HG03442 (cell line): ENCODE measurements around the gene ENG.
"Not testable (repeated sequence)": the region's sequence is repeated elsewhere in the genome, so short reads cannot be mapped to it uniquely, and the experiment has no call there.

ENCODE experiments used
- ATAC-seq: cut with Tn5 transposase; IDR thresholded peaks from one replicate; pipeline ENCODE4 v1.9.1; 2021; ENCODE audit warnings: mild to moderate bottlenecking, moderate library complexity; ENCODE audit not compliant: unreplicated experiment

The ENG gene

DNA sequence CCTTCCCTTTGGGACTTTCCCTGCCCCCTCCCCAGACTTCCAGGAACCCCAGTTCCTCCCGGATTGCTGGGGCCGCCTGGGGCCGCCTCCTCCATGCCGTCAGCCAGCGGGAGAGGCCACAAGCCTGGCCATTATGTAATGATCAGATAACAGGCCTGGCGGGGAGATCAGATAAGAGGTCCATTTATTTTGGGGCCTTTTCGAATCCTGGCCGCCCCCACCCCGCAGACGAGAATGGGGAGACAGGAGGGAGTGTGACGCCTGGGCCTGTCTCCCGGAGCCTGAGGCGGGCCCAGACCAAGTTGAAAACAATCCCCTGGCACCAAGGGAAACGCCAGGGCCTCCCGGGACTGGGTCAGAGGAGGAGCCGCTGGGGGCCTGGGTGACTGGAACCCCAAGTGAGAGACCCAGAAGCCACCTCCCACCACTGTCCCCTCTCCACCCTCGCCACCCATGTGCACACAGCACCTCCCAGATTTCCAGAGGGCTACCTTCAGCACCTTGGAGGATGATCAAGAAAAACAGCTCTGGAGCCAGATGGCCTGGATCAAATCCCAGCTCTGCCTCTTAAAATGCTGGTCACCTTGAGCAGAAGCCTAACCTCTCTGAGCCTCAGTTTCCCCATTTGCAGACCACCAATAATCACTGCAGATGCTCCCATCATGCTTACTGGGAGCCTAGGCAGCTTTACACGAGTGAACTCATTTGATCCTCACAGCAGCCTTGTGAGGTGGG lies 7.8 kb downstream of the ENG start:
- ATAC-seq: no peak

DNA sequence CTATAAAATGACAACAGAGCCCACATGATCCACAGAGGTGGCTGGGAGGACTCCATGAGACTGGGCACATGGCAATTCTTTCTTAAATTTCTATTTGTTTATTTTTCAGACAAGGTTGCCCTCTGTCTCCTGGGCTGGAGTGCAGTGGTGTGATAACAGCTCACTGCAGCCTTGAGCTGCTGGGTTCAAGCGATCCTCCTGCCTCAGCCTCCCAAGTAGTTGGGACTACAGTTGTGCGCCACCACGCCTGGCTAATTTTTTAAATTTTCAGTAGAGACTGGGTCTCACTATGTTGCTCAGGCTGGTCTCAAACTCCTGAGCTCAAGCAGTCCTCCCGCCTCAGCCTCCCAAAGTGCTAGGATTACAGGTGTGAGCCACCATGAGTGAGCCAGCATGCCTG lies 8.8 kb downstream of the ENG start:
- ATAC-seq: not testable (repeated sequence)

DNA sequence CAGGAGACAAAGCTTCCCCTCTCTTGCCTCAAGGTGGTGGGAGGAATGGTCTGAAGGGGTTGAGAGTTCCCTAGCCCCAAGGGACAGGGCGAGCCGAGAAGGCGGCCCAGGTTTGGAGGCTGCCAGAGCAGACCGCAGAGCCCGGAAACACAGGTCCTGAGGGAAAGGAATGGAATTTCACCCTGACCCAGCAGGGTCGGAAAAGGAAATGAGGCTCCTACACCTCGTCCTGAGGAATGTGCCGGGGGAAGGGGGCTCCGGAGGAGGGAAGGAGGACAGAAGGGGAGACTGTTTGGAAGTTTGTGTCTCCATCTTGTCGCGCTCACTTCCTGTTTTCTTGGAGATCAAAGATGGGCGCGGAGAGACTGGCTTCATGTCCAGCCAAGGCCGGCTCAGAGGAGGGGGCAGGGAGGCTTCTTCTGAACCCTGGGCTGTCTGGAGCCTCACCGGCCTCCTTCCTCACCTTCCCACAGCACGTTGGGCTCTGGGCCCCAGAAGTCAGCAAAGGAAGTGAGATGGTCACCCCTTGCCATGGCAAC lies 9.6 kb downstream of the ENG start:
- ATAC-seq: no peak

DNA sequence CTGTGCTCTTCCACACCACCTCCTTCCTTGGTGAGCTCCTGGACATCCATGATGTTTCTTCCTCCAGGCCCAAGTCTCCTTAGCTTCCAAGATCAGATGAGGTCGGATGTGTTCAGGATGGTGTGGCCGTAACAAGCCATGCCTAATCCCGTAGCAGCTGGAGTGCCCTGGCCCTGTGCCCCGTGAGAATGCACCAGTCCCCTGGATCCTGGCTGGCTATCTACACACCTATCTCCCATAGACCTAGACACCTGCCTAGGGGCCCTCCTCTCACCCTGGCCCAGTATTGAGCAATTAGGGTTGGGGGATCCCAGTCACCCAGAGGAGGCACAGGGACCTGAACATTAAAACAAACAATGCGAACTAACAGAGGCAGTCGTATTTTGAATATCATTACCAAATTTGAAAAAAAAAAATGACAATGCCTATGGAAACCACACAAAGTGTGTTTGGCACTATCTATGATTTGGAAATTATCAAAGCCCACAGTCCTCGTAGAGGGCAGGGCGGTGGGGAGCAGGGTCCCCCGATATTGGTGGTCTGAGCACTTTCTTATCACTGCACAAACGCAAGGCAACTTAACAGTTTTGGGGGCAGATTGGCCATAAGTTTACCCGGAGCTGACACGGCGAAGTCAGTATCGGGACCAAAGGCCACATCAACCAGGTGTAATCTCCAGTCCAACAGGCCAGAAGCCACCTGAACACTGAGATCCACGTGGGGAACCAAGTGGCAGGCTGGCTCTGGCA lies 13.2 kb downstream of the ENG start:
- no peak for ATAC-seq

DNA sequence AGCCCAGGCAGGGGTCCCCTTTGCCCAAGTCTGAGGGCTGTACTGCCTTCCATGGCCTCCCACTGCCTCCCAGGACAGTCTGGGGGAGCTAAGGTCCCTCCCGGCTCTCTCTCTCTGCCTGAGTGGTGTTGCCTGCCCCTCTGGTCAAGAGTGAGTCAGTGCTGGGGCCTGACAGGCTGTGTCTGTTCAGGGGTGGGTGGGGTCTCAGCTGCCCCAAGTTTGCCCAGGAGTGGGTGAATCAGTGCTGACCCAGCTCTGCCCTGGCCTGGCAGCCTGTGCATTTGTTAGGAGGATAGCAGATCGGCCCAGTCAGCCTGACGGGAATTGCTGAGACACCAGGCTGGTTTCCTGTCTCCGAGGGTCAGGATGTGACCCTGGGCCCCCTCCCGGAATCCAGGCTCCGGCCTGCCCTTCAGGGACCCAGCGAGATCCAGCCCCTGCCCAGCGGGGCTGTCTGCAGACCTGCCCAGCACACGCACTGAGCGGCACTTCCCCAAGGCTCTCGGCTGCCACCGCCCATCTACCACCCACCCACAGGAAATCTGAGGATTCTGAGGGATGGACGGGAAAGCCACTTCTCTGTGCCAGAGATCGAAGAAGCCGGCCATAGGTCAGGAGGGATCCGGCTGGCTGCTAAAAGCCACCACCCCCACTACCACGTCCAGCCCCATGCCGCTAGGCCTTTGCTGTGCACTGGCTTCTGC lies 15.9 kb downstream of the ENG start:
- ATAC-seq: no peak

DNA sequence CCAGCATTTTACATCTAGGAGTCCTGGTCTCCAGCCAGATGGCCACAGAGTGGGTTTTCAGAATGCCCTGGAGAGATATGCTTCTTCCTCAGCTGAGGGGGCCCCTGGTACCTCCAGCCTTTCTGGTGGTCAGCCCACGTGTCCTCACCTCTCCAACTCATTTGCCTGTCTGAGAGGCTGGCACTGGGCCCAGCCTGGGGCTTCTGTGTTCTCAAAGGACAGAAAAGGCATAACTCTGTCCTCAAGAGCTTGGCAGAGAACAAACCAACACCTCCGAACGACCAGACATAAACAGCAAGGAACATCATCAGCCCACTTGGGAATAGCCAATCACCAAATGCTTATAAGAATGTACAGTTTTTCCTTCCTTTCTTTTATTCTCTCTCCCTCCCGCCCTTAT lies 17.1 kb downstream of the ENG start:
- ATAC-seq: no peak

DNA sequence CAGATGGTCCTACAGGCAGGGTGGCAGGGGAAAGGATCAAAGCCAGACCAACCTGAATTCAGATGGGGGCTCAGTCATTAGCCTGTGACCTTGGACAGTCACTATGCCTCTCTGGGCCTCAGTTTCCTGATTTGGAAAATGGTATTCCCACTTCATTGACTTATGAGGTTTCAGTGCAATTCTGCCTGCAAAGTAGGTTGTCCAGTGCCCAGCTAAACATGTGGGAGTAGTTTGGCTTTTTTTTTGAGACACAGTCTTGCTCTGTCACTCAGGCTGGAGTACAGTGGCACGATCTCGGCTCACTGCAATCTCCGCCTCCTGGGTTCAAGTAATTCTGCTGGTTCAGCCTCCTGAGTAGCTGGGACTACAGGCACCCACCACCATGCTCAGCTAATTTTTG lies 17.9 kb downstream of the ENG start:
- not testable (repeated sequence) for ATAC-seq

DNA sequence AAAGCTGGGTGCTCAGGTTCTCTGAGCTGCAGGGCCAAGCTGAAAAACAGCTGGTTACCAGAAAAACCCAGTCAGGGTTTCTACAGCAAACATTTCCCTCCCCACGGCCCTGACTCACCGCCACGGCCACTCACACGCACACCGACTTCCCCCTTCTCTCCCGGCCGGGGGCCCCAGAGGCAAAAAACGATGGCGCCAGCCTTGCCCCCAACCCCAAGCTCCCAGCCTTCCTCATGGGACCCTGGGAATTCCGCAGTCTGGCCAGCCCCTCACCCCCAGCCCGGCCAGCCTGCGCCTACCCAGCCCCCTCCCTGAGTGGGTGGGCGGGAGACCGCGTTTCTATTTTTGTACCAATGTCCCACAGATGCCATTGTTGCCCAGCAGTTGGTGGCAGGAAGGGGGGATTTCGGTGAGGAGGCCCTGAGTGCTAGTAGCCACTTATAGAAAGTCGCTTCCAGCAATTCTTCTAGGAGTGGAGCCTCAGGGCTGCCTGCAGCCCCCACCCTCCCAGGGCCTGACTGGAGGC lies 18.4 kb downstream of the ENG start:
- no peak for ATAC-seq

DNA sequence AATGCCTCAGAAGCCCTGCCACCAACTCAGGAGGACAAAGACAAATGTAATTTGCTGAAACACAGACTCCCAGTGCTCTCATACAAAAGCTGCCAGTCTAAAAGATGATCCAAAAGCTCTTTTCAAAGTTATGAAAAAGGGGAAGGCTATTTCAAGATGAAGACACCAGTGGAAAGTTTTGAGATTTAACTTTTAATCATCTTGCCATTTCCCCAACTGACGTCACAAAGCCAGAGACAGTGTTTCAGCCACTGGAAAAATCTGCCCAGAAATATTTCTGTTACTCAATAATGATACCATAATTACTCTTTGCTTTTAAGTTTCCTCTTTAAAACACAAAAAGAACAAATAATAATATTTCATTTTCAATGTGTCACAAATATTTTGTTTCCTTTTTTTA lies 20.9 kb downstream of the ENG start:
- no peak for ATAC-seq

DNA sequence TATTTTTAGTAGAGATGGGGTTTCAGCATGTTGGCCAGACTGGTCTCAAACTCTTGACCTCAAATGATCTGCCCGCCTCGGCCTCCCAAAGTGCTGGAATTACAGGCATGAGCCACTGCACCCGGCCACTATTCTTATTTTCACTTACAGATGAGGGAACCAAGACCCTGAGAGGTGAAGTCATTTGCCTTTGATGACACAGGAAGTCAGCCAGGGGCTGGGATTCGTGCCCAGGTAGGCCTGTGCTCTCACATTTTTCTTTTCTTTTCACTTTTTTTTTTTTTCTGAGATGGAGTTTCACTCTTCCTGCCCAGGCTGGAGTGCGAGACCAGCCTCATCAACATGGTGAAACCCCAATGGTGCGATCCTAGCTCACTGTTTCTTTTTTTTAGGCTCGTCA lies 22.2 kb downstream of the ENG start:
- ATAC-seq: no peak

DNA sequence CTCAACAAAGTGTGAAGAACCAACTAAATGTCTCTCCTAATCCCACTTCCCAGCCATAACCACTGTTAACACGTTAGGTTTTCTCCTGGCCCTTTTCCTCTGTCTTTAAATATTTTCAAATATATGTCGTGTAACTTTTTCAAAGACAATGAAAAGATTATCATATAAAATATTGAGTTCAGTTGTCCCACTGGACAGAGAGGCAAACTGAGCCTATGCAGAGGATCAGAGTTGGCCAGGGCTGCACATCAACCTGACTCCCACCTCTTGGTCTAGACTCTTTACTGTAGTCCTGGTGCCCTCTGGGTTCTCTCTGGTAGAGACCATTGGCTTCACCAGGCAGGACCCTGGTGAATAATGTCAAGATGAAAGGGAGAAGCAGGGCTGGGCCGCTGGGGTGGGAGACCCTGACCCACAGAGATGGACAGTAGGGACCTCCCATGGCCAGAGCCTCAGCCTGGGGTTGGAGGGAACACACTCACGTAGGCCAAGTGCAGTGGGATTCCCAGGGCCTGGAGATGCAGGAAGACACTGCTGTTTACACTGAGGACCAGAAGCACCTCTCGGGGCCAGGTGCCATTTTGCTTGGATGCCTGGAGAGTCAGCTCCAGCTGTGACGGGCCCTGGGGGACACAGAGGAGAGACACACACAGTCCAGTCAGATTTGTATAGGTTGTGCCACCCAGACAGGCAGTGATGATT lies 25.1 kb downstream of the ENG start:
- ATAC-seq: no peak

DNA sequence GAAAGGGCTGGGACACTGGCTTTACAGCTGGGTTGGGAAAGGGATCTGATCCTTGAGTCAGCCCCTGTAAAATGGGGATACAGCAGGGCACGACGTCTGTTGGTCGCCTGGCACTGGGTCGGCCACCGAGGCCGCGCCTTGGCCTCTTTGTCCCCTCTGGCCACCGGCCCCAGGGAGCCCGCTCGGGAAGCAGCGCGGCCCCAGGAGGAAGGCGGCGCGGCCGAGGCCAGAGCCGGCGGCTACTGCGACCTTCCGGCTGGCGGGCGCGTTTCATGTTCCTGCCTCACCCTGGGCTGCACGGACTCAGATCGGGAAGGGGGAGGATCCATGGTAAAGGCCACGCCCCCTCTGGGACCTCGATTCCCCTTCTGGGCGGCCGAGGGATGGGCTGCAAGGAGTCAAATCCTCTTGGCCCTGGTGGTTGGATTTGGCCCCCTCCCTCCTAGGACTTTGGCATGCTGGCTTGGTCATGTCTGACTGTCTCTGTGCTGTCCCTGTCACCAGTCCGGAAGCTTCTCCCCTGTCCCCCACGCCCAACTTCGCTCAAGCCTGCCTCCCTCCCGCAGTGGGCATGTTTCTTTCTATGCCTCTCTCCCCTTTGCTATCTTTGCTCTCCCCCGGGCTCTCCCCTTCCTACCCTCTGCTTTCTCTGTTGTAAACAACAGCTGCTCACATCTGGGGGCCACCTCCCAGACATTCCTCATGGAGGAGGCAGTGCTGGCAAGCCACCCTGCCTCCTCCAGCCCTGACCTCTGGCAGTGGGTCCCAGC lies 26.0 kb downstream of the ENG start:
- ATAC-seq: no peak

DNA sequence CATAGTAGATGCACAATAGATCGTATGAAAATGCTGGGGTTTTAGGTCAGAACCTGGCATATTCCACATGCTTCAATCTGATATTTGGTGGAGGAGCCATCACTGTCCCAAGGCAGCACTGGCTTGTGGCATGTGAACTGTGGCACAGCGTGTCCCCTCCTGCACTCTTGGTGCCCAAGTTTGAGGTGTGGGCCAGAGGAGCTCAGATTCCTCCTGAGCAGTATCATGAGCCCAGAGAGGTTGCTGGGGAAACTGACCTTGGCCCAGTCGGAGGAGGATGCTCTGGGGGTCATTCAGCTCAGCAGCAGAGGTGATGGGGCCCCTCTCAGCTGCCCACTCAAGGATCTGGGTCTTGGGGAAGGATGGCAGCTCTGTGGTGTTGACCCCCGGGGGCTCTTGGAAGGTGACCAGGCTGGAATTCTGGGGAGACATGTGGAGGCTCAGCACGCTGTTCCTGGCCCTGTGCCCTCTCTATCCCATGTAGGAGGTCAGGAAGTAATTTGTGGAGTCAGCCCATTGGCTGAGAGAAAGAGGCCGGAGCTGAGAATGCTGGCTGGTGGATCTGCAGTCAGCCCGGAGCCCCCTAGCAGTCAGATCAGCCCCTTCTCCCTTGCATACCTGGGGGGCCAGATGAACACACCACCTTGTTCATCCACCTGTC lies 28.1 kb downstream of the ENG start:
- no peak for ATAC-seq

DNA sequence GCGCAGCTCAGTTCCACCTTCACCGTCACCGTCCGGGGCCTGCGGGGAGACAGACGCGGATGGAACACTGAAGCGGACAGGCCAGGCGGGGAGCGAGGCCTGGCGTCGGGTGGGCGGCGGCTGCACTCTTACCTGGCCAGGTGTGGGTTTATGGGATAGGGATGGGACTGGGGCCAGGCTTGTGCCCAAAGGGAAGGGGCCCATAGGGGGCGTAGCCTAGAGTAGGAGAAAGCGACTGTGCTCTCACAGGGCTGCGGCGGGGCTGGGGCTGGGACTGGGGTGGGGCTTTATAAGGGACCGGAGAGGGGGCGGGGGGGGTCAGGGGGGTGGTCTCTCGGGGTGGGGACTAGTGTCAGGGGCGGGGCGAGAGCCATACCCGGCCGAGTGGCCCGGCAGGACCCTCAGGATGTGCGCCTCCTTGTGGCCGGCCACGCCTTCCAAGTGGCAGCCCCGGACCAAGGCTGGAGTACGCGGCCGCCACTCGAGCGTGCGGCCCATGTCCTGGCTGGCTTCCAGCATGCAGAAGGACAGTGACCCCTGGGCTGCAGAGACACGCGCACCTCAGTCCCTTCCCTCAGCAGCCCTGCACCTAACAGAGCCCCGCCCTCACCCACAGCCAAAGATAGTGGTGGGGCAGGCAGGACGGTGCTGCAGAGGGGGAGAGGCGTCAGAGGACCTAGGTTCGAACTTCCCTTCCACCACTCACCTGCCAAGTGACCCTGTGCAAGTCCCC lies 29.0 kb downstream of the ENG start:
- ATAC-seq: no peak

DNA sequence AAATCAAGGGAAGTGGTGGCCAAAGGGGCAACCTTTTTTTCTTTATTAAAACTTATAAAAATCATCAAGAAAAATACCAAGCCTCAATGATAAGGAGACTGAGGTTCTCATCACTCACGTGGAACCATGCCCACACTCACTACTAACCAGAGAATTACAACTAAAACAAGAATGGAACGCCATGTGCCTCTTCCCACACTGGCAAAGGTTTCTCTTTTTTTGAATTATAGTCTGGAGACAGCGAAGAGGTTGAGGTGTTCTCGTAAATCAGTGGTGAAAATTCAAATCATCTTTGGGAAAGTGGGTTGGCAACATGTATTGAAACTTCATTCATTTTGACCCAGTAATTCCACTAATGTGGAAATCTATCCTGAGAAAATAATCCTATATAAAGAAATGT lies 32.4 kb downstream of the ENG start:
- ATAC-seq: no peak

DNA sequence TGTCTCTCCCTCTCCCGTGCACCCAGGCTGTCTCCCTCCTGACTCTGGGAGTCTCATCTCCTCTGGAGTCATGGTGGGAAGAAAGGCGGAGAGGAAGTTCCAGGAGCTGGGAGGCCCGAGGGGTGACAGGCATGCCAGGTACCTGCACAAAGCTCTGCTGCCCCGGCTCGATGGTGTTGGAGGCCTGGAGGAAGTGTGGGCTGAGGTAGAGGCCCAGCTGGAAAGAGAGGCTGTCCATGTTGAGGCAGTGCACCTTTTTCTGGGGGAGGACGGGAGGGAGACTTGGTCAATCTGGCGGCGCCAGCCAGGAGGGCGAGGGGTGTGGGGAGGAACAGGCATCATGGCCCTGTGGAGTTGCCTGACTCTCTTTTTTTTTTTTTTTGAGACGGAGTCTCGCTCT lies 35.9 kb downstream of the ENG start:
- no peak for ATAC-seq

DNA sequence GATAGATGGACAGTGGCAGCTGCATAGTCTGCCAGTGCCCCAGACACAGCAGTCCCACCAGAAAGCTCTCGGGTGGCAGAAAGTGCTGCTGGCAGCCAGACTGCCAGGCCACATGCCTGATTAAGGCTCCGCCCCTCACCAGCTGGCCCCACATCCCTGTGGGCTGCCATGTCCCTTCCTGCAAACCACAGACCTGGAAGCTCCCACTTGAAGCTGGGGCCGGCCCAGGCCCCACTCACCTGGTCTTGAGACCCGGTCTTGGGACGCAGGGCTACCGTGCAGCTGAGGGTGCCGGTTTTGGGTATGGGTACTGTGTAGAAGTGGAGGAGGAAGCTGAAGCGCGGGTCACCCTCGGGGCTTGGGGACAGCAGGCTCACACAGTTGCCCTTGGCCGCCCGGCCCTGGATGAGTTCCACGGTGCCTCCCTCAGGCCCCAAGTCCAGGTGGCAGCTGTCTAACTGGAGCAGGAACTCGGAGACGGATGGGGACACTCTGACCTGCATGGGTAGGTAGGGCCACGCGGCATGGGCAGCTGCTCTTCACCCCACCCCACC lies 36.5 kb downstream of the ENG start:
- ATAC-seq: no peak

DNA sequence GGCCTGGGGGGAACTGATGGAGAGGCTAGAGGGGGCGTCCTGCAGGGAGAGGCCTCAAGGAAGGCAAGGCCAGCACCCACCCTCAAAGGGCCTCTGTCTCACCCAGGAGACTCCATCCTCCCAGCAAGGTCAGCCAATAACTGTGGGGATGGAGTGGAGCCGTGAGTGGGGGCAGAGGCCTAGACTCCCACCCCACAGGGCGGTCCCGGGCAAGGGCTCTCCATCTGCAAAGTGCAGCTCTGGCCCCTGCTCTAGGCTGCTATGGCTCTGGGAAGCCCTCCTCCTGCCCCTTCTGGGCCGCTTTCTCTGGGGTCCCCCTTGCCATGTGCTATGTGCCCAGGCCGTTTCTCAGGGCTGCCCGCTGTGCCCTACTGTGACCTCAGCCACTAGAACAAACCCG lies 37.7 kb downstream of the ENG start:
- ATAC-seq: no peak

DNA sequence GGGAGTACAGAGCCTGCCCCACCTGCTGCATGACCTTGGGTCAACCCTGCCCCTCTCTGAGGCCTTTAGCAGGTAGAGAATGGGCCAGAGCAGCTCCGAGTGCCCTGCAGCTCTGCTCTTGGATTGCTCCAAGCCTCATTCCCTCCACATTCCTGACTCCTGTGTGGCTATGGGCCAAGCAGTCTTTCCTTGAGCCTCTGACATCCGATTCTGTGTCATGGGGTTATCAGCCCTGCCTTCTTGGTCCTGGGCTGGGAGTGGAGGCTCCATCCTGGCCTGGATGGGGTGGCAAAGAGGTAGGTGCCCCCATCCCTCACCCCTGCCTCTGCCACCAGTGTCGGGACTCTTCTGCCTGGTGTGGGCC lies 38.1 kb downstream of the ENG start:
- no peak for ATAC-seq
